Mesendoderm (in vitro differentiated cells): ENCODE data around the gene ACAP3.
"Not testable (repeated sequence)": the region's sequence is repeated elsewhere in the genome, so short reads cannot be mapped to it uniquely, and the experiment has no call there.

Experiments used
- DNase-seq: peaks from one replicate; pipeline ENCODE4 v3.0.0; 2013
- H2AK5ac ChIP-seq: 2 replicates; pipeline ENCODE4 v1.6.1; 2013; ENCODE audit warnings: low read length, inconsistent platforms
- H2BK120ac ChIP-seq: 2 replicates; pipeline ENCODE4 v1.6.1; 2013; ENCODE audit warnings: low read depth, mild to moderate bottlenecking, low read length, moderate library complexity, mixed read lengths
- H2BK15ac ChIP-seq: replicated peaks from 2 replicates; pipeline ENCODE4 v1.6.1; 2013; ENCODE audit warnings: low read depth, mild to moderate bottlenecking, moderate library complexity
- H2BK5ac ChIP-seq: 2 replicates; pipeline ENCODE4 v1.6.1; 2013; ENCODE audit warnings: low read length, inconsistent platforms
- H3K18ac ChIP-seq: 2 replicates; pipeline ENCODE4 v1.6.1; 2013; ENCODE audit warnings: mild to moderate bottlenecking, low read length, mixed read lengths
- H3K23ac ChIP-seq: one replicate; pipeline ENCODE4 v1.6.1; 2013; ENCODE audit warnings: low read length
- H3K27ac ChIP-seq: 2 replicates; pipeline ENCODE4 v1.5.1; 2013; ENCODE audit warnings: low read depth, mild to moderate bottlenecking, inconsistent platforms, low read length, moderate library complexity
- H3K27me3 ChIP-seq: 2 replicates; pipeline ENCODE4 v1.6.1; 2013; ENCODE audit warnings: low read length, control low read depth, mild to moderate bottlenecking, inconsistent platforms; ENCODE audit not compliant: insufficient read depth, poor library complexity
- H3K36me3 ChIP-seq: 2 replicates; pipeline ENCODE4 v1.6.1; 2013; ENCODE audit warnings: low read length, inconsistent platforms; ENCODE audit not compliant: control insufficient read depth, insufficient read depth
- H3K4ac ChIP-seq: one replicate; pipeline ENCODE4 v1.6.1; 2013; ENCODE audit warnings: low read depth, mild to moderate bottlenecking, low read length, moderate library complexity
- H3K4me1 ChIP-seq: 2 replicates; pipeline ENCODE4 v1.6.1; 2013; ENCODE audit warnings: low read depth, low read length, inconsistent platforms; ENCODE audit not compliant: control insufficient read depth
- H3K4me2 ChIP-seq: 2 replicates; pipeline ENCODE4 v1.6.1; 2013; ENCODE audit warnings: low read length
- H3K4me3 ChIP-seq: 2 replicates; pipeline ENCODE4 v1.5.1; 2013; ENCODE audit warnings: mild to moderate bottlenecking, low read length
- H3K56ac ChIP-seq: one replicate; pipeline ENCODE4 v1.6.1; 2013; ENCODE audit warnings: low read length
- H3K79me1 ChIP-seq: 2 replicates; pipeline ENCODE4 v1.6.1; 2013; ENCODE audit warnings: low read length, inconsistent platforms
- H3K79me2 ChIP-seq: 2 replicates; pipeline ENCODE4 v1.6.1; 2013; ENCODE audit warnings: mild to moderate bottlenecking, low read length; ENCODE audit not compliant: control insufficient read depth, insufficient read depth
- H3K9ac ChIP-seq: 2 replicates; pipeline ENCODE4 v1.6.1; 2013; ENCODE audit warnings: low read length, inconsistent platforms
- H4K5ac ChIP-seq: one replicate; pipeline ENCODE4 v1.6.1; 2013; ENCODE audit warnings: low read length
- H4K8ac ChIP-seq: one replicate; pipeline ENCODE4 v1.6.1; 2013; ENCODE audit warnings: low read depth, mild to moderate bottlenecking, control low read depth, low read length, moderate library complexity
- WGBS: extraction: QIAGEN DNeasy Blood & Tissue Kit; methylation state at CpG from one replicate; pipeline ENCODE4 v1.1.7; 2013; ENCODE audit warnings: low lambda C conversion rate, missing lambda C conversion rate; ENCODE audit not compliant: insufficient coverage; ENCODE audit errors: extremely low coverage; 5-methylcytosine and 5-hydroxymethylcytosine counted together

The ACAP3 gene

DNA sequence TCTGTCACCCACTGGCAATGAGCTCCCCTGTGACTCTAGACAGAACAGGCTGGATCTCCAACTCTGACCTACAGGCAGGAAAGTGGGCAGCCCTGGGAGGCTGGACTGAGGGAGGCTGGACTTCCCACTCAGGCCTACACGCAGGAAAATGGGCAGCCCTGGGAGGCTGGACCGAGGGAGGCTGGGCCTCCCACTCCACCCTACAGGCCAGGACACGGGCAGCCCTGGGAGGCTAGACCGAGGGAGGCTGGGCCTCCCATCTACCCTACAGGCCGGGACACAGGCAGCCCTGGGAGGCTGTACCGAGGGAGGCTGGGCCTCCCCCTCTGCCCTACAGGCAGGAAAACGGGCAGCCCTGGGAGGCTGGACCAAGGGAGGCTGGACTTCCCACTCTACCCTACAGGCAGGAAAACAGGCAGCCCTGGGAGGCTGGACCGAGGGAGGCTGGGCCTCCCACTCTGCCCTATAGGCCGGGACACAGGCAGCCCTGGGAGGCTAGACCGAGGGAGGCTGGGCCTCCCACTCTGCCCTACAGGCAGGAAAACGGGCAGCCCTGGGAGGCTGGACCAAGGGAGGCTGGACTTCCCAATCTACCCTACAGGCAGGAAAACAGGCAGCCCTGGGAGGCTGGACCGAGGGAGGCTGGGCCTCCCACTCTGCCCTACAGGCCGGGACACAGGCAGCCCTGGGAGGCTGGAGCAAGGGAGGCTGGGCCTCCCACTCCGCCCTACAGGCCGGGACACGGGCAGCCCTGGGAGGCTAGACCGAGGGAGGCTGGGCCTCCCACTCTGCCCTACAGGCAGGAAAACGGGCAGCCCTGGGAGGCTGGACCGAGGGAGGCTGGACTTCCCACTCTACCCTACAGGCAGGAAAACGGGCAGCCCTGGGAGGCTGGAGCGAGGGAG lies 59.5 kb downstream of the ACAP3 start:
- not testable (repeated sequence) for H3K27me3 ChIP-seq, H3K27ac ChIP-seq, H3K23ac ChIP-seq, H3K79me2 ChIP-seq, H4K5ac ChIP-seq, H3K4me1 ChIP-seq, H3K9ac ChIP-seq, H4K8ac ChIP-seq, H3K36me3 ChIP-seq, H3K4ac ChIP-seq, H2BK15ac ChIP-seq, DNase-seq, H2AK5ac ChIP-seq, H3K18ac ChIP-seq, H3K79me1 ChIP-seq, H3K56ac ChIP-seq, H3K4me2 ChIP-seq, H2BK120ac ChIP-seq, H2BK5ac ChIP-seq, H3K4me3 ChIP-seq
- WGBS = no CpG with 5 or more reads among the region's 21 CpGs

DNA sequence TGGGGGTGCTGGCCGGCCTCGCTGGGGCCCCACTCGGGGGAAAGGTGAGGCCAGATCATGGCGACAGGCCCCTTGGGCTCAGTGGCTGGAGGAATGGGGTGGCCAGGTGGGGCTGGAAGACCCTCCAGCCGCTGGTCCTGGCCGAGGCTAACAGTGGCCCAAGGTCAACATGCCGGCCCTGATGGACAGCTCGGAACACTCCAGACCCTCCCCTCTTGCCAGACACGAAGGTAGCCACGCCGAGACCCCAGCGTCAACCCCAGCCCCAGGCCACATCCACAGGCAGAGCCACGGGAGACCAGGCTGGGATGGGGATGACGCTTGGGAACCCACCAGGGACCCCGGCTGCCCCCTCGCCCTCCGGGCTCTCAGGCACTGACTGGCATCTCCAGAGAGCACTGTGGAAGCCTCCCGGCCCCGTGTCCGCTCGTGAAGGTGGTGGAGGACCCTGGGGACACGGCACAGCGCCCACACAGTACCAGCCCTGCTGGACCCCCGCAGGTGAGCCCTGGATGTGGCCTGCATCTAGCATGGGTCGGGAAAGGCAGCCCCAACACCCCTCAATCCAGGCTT lies 60.3 kb downstream of the ACAP3 start:
- no peak overlapping the region for H2BK15ac ChIP-seq
- no peak for DNase-seq

DNA sequence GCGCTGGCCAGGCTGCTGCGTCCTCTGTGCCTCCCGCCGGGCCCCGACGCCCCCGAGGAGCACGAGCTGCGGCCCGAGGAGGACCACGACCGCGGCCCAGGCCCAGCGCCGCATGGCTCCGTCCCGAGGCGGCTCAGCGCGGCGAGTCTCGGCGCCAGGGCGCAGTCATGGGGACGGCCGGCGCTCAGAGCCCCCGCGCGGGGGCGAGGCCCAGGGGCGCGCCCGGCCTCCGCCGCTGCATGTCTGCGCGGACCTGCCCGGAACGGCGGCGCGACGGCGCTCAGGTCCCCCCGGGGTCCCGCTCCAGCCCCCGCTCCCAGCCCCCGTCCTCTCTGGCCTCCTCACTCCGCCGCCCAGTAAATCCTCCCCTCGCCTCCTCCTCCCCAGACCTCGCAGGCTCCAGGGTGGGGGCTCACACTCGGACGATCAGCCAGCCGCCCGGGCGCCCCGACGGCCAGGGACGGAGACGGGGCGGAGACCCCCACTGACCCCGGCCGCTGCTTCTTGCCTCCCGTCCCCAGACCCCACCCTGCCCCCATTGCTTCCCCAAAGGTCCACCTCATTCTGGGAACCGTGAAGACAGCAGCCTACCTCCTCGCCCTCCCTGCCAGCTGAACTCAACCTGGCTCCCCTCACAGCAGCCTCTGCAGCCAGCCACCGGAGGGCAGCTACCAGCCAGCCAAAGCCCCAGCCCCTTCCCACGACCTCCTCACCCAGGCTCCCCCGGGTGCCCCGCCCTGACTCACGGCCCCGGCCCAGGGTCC lies 61.0 kb downstream of the ACAP3 start, which contains the start of gene C1QTNF12:
C1QTNF12 (minus strand) TSS at position 146 of the 764 bp plus-strand sequence; CDS start at position 114, 32 bp downstream.
- Histone ChIP-seq H3K4me1 (no peaks in the 10 kb centered on the region), H3K4me3 (no peak within 1 kb of the TSS), H2BK5ac (no peak within 1 kb of the TSS), H3K4me2 (no peak within 1 kb of the TSS), H2BK15ac (no peak within 1 kb of the TSS), H3K18ac (no peak within 1 kb of the TSS), H3K27me3 (no peaks in the 10 kb centered on the region), H3K36me3 (no peaks in the 10 kb centered on the region), H3K4ac (no peak within 1 kb of the TSS), H3K9ac (peak within 1 kb of the TSS; percentile 48), H3K27ac (no peak within 1 kb of the TSS), H3K56ac (peak within 1 kb of the TSS; percentile 78), H2AK5ac (no peak within 1 kb of the TSS), H2BK120ac (no peak within 1 kb of the TSS), H3K23ac (no peak within 1 kb of the TSS), H4K5ac (no peak within 1 kb of the TSS), H4K8ac (no peak within 1 kb of the TSS), H3K79me1 (no peaks in the 10 kb centered on the region), H3K79me2 (no peaks in the 10 kb centered on the region)
- WGBS = no CpG with 5 or more reads among the region's 74 CpGs
- peak; percentile 52 for DNase-seq

More for the DNA sequence above, 60.3 kb downstream of the ACAP3 start:
- no peaks in the 10 kb centered on the region for H3K27me3 ChIP-seq
- H3K18ac ChIP-seq = no peak overlapping the region
- no peak overlapping the region for H3K9ac ChIP-seq
- no peak overlapping the region for H3K23ac ChIP-seq
- no peaks in the 10 kb centered on the region for H3K36me3 ChIP-seq
- no peaks in the 10 kb centered on the region for H3K79me2 ChIP-seq
- no peaks in the 10 kb centered on the region for H3K4me1 ChIP-seq
- no peak overlapping the region for H4K8ac ChIP-seq
- no peak overlapping the region for H2BK5ac ChIP-seq
- no peak overlapping the region for H3K4me3 ChIP-seq
- H3K27ac ChIP-seq = no peak overlapping the region
- no peaks in the 10 kb centered on the region for H3K79me1 ChIP-seq
- no peak overlapping the region for H3K4me2 ChIP-seq
- no CpG with 5 or more reads among the region's 25 CpGs for whole genome bisulfite sequencing
- no peak overlapping the region for H3K4ac ChIP-seq
- no peak overlapping the region for H4K5ac ChIP-seq
- no peak overlapping the region for H2BK120ac ChIP-seq
- H2AK5ac ChIP-seq = no peak overlapping the region
- H3K56ac ChIP-seq = no peak overlapping the region

DNA sequence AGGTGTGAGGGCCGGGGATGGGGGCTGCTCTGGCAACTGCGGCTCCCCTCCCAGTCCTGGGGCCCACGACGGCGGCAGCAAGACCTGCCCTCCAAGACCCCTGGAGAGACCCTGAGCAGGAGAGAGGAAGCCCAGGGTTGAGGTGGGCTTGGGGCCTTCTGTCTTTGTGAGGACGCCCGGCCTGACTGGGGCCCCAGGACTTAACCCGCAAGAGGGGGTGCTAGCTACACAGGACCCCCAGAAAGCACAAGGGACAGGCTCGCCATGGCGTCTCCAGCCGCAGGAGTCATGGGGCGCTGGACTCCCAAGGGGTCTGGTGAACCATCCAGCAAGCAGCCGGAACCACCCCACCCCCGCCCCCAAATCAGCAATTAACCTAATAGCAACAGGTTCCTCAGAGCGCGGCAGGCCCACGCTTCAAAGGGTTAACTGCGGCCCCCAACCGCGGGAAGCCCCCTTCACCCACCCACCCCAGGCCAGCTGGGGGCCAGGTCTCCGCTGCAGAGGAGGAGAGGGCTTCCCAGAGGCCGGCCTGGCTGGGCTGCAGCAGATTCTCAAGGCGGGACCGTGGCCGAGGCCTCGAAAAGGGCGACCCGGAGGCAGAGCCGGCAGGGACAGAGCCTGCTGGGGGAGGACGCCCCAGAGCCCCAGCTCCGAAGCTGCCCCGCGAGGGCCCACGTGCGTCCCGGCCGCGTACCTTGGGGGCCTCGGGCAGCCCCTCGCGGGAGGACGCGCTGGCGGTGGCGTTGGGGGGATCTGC lies 61.7 kb downstream of the ACAP3 start:
- no peak for DNase-seq
- Histone ChIP-seq H2BK120ac (no peak overlapping the region), H3K4me3 (no peak overlapping the region)

DNA sequence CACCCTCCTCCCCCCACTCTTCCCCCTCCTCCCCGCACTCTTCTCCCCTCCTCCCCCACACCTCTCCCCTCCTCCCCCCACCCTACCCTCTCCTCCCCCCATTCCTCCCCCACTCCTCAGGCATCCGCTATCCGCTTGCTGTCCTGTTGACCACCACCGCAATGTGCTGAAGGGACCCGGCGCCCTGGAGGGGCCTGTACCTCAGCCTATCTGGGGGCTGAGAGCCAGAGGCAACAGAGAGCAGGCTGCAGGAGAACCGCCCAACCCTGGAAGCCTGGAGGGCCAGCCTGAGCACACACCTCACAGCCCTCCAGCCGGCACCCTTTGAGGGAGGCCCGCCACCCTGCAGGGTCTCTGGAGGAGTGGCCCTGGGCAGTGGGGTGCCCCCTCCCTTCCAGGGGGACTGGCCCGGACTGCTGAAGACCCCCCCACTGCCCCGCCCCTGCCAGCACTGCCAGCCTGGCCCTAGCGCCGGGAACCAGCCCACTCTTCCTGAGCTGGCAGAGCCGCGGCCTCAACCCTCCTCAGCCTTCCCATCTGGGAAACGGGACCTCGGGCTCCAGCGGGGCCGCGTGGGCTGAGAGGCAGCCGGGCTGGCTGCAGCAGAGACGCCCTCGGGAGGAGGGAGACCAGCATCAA lies 62.4 kb downstream of the ACAP3 start:
- Histone ChIP-seq H3K4me1 (no peaks in the 10 kb centered on the region), H2BK5ac (no peak overlapping the region), H2AK5ac (no peak overlapping the region), H3K36me3 (no peaks in the 10 kb centered on the region), H3K27ac (no peak overlapping the region), H3K56ac (no peak overlapping the region), H2BK120ac (no peak overlapping the region), H4K5ac (no peak overlapping the region), H3K4me2 (no peak overlapping the region), H3K18ac (no peak overlapping the region), H3K4me3 (no peak overlapping the region), H3K9ac (no peak overlapping the region), H3K27me3 (no peaks in the 10 kb centered on the region), H2BK15ac (no peak overlapping the region), H3K79me2 (no peaks in the 10 kb centered on the region), H3K4ac (no peak overlapping the region), H3K23ac (no peak overlapping the region), H4K8ac (no peak overlapping the region), H3K79me1 (no peaks in the 10 kb centered on the region)
- WGBS = no CpG with 5 or more reads among the region's 23 CpGs
- DNase-seq = no peak

More for the DNA sequence above, 61.7 kb downstream of the ACAP3 start:
- no peak overlapping the region for H2AK5ac ChIP-seq
- peak overlapping the region; percentile 48 for H3K9ac ChIP-seq
- H2BK15ac ChIP-seq = no peak overlapping the region
- H3K27ac ChIP-seq = no peak overlapping the region
- peak overlapping the region; percentile 78 for H3K56ac ChIP-seq
- no peak overlapping the region for H2BK5ac ChIP-seq
- H3K27me3 ChIP-seq = no peaks in the 10 kb centered on the region
- no peaks in the 10 kb centered on the region for H3K79me1 ChIP-seq
- H4K5ac ChIP-seq = no peak overlapping the region
- no peaks in the 10 kb centered on the region for H3K36me3 ChIP-seq
- H4K8ac ChIP-seq = no peak overlapping the region
- no peak overlapping the region for H3K4ac ChIP-seq
- H3K79me2 ChIP-seq = no peaks in the 10 kb centered on the region
- H3K4me1 ChIP-seq = no peaks in the 10 kb centered on the region
- no peak overlapping the region for H3K23ac ChIP-seq
- H3K18ac ChIP-seq = no peak overlapping the region
- no peak overlapping the region for H3K4me2 ChIP-seq
- WGBS = no CpG with 5 or more reads among the region's 45 CpGs
